Umbilical cord (tissue), 2 donors: ENCODE data around the gene DIP2A. TPM values are rescaled to one million over a fixed set of nuclear protein-coding genes. Genes with fewer than 3 reads are reported as not detected.
A peak's percentile ranks its signal among the peaks of the same experiment; 100 is the strongest.

Experiments used
- DNase-seq: peaks from one replicate; pipeline ENCODE4 v3.0.0-alpha.2; 2015; ENCODE audit warnings: low spot score
- total RNA-seq: library from RNA; depleted of rRNA; stranded (reverse); fragments of >200 nt; gene quantifications from one replicate; pipeline ENCODE4 v1.2.3, GENCODE V29; 2014; ENCODE audit warnings: low replicate concordance; ENCODE audit not compliant: insufficient read depth

DIP2A gene
- 29.1 TPM for total RNA-seq

GRCh38 chr21:46458315-46459023 is at the start of gene DIP2A:
Gene DIP2A (plus strand): TSS chr21:46458891. CDS start chr21:46459132, 241 bp downstream.
- peak; percentile 98 for DNase-seq

DNA sequence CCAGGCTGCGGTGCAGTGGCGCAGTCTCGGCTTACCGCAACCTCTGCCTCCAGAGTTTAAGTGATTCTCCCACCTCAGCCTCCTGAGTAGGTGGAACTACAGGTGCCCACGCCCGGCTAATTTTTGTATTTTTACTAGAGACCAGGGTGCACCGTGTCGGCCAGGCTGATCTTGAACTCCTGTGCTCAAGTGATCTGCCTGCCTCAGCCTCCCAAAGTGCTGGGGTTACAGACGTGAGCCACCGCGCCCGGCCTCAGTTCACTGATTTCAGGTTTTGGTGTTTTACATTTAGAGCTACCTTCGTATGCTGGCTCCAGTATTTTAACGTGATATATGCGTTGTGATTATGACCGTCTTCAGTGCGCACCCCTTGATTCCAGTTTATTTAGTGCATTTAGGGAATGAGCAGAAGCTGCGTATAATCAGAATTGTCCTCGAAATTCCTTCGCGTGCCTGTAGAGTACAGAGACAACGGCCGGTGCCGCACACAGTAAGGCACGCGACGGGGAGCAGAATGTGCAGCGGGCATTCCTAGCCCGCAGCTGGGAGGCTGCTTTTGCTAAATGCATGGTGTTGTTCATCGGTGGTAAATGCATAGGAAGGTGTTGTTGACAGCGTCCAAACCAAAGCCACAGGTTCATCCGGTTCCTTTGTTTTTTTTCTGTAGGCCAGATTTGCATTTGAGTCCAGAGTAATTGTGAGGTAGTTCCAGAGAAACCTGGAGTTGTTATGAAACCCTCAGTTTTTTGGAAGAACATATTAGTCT is 48.9 kb upstream of the DIP2A start:
- no peak for DNase-seq

DNA sequence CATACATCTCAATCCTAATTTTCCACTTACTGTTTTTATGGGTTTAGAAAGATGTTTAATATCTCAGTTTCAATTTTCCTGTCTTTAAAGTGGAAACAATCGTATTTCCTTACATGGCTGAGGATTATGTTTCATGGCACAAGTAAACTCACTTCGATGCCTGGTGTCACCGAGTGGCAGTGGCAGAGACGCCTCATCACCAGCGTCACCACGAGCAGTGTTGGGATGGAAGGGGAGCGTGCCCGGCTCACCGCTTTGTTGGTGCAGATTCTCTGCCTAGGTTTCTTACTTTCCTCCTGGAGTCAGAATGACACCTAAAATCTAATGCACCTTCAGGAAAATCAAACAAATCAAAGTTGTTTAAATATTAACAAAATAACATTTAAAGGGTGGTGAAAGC is 48.2 kb upstream of the DIP2A start:
- no peak for DNase-seq

DNA sequence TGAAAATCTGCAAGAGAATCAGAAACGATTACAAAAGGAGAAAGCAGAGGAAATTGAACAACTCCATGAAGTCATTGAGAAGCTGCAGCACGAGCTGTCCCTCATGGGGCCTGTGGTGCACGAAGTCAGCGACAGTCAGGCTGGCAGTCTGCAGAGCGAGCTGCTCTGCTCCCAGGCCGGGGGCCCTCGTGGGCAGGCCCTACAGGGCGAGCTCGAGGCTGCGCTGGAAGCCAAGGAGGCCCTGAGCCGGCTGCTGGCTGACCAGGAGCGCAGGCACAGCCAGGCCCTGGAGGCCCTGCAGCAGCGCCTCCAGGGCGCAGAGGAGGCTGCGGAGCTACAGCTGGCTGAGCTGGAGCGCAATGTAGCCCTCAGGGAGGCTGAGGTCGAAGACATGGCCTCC is 47.5 kb upstream of the DIP2A start:
- no peak for DNase-seq

- DNase-seq: no peak
Observed at GRCh38 chr21:46411691-46412090, 47.0 kb upstream of the DIP2A start.

- peak; percentile 4 for DNase-seq
Observed at GRCh38 chr21:46412521-46413364, 45.9 kb upstream of the DIP2A start.

GRCh38 chr21:46413365-46413696 is 45.4 kb upstream of the DIP2A start:
- DNase-seq: peak; percentile 17

DNA sequence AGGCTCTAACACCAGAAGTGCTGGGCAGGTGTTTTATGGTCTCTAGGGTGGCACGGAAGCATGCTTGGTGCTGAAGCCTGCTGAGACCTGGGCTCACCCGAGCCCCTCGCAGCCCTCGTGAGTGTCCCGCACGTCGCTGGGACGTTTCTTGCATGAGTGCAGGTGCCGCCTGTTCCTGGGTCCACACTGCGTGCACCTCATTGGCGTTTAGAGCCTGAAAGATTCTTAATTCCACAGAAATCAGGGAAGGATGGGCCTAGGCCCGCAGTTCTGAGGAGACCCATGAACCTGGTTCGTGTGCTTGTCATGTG is 43.8 kb upstream of the DIP2A start:
- no peak for DNase-seq

DNA sequence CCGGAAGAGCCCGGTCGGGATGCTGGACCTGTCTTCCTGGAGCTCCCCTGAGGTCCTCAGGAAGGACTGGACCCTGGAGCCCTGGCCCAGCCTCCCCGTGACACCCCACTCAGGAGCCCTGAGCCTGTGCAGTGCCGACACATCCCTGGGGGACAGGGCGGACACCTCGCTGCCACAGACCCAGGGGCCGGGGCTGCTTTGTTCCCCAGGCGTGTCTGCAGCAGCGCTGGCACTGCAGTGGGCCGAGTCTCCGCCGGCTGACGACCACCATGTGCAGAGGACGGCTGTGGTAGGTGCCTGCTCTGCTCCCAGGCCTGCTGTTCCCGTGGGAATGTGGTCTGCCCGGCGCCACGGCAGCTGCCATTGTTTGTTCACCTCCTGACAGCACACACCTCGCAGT is 42.1 kb upstream of the DIP2A start:
- DNase-seq: no peak

GRCh38 chr21:46418265-46418946 is 40.3 kb upstream of the DIP2A start:
- no peak for DNase-seq

DNA sequence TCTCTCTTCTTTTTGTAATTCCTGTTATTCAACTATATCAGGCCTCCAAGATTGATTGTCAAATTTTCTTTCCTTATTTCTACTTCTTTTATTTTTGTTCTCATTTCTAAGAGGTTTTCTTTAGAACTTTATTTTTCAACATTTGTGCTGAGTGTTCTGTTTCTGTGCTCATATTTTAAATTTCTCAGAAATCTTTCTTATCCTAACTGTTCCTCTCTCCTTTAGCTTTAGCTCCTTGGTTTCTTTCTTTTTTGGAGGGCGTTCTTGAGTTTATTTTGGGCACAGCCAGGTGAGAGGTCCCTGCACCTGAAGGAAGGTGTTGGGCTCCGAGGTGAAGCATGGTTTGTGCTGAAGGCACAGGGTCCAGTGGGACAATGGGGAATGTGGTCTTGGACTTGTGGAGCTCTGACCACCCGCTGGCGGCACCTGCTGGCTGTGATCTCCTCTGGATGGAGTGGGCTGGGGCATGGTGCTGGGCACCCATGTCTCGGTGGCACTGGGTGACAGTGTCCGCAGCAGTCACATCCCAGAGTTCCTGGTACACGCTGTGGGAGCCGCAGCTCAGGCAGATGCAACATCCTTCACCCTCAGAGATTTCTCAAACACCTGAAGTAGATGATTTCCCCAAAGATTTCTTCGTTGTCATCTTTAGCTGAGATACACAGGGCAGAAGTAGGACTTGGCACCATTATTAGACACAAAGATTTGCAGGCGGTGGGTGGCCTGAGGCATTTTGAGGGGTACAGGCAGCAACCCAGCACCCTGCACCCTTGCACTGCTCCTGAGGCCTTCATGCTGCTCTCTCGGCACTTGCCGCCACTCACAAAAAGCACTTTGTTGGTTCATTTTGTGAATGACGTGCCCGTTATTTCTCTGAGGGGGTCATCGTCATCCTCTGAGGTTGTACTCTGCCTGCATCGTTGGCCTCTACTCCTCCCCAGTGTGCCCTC is 38.2 kb upstream of the DIP2A start:
- no peak for DNase-seq

GRCh38 chr21:46421191-46421750 is 37.4 kb upstream of the DIP2A start:
- no peak for DNase-seq

- no peak for DNase-seq
Observed at GRCh38 chr21:46421756-46422555, 36.7 kb upstream of the DIP2A start.

DNA sequence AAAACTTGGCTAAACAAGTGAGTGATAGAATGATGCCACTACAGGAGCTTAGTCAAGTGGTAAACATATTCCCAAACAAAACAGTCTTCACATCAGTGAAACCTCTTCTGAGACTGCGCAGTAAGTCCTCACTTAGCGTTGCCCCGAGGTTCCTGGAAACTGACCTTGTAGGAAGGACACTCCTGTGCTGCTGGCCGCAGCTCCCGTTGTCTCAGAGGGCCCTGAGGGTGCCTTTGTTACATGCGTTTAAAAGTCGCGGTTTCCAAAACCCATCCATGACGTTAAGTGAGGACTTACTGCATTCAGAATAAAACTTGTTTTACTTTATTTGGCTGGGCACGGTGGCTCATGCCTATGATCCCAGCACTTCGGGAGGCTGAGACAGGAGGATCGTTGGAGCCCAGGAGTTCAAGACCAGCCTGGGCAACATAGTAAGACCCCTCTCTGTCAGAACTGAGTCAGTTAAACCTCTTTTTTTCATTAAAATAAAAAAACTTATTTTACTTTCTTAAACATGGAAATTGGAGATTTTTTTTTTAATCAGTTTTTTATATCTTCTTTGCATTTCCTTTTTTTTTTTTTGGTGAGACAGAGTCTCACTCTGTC is 36.0 kb upstream of the DIP2A start:
- no peak for DNase-seq

- no peak for DNase-seq
Observed at GRCh38 chr21:46423546-46424038, 35.1 kb upstream of the DIP2A start.

GRCh38 chr21:46424039-46424591 is 34.6 kb upstream of the DIP2A start:
- DNase-seq: no peak

- DNase-seq: no peak
Observed at GRCh38 chr21:46424621-46425020, 34.1 kb upstream of the DIP2A start.

GRCh38 chr21:46425041-46425440 is 33.6 kb upstream of the DIP2A start:
- no peak for DNase-seq

- DNase-seq: no peak
Observed at GRCh38 chr21:46425571-46425970, 33.1 kb upstream of the DIP2A start.
